C4-2B (cell line): ENCODE results near the gene LAMA2.

Experiments
- CTCF ChIP-seq: fragments of 450-650 bp; conservative IDR thresholded peaks from 2 replicates; pipeline ENCODE4 v1.5.1; 2017; ENCODE audit warnings: mild to moderate bottlenecking
- ZFX ChIP-seq: fragments of 450-650 bp; IDR thresholded peaks from 2 replicates; pipeline ENCODE4 v1.6.1; 2017

GRCh38 chr6:129417416-129418086, 534.6 kb downstream of the LAMA2 start:
- no peak for TF ChIP-seq CTCF
- TF ChIP-seq ZFX, result no peak
